COLO668 (cell line): ENCODE results near the gene MLYCD.
A peak's percentile ranks its signal among the peaks of the same experiment; 100 is the strongest.

Experiments used
- DNase-seq: peaks from one replicate; lab custom pipeline; 2025; ENCODE audit not compliant: unreplicated experiment; lab: John Stamatoyannopoulos, UW

Gene MLYCD

GRCh38 chr16:83925095-83925905, 26.4 kb downstream of the MLYCD start:
- DNase-seq: no peak

- DNase-seq: no peak
Measured at GRCh38 chr16:83925957-83926725, 27.2 kb downstream of the MLYCD start.

GRCh38 chr16:83926726-83927397, 27.9 kb downstream of the MLYCD start:
- peak; percentile 63 for DNase-seq

GRCh38 chr16:83928341-83929055, 29.6 kb downstream of the MLYCD start:
- no peak for DNase-seq

- no peak for DNase-seq
Measured at GRCh38 chr16:83929811-83930555, 31.1 kb downstream of the MLYCD start.

- DNase-seq: no peak
Measured at GRCh38 chr16:83930730-83931500, 32.0 kb downstream of the MLYCD start.

GRCh38 chr16:83931556-83931955, 32.6 kb downstream of the MLYCD start:
- DNase-seq: no peak

GRCh38 chr16:83932304-83932703, 33.4 kb downstream of the MLYCD start:
- no peak for DNase-seq

- DNase-seq: no peak
Measured at GRCh38 chr16:83932955-83933673, 34.2 kb downstream of the MLYCD start.

- DNase-seq: no peak
Measured at GRCh38 chr16:83933885-83934683, 35.2 kb downstream of the MLYCD start.

- no peak for DNase-seq
Measured at GRCh38 chr16:83934684-83934977, 35.7 kb downstream of the MLYCD start.

GRCh38 chr16:83935005-83935857, 36.3 kb downstream of the MLYCD start:
- peak; percentile 7 for DNase-seq

- DNase-seq: no peak
Measured at GRCh38 chr16:83935858-83936255, 36.9 kb downstream of the MLYCD start.

- no peak for DNase-seq
Measured at GRCh38 chr16:83936581-83937165, 37.8 kb downstream of the MLYCD start.

GRCh38 chr16:83937267-83937666, 38.4 kb downstream of the MLYCD start:
- no peak for DNase-seq

- no peak for DNase-seq
Measured at GRCh38 chr16:83937922-83938885, 39.3 kb downstream of the MLYCD start.
